ENCODE results near the gene RAB35.
"Not testable (repeated sequence)": the region's sequence is repeated elsewhere in the genome, so short reads cannot be mapped to it uniquely, and the experiment has no call there.

The RAB35 gene

DNA sequence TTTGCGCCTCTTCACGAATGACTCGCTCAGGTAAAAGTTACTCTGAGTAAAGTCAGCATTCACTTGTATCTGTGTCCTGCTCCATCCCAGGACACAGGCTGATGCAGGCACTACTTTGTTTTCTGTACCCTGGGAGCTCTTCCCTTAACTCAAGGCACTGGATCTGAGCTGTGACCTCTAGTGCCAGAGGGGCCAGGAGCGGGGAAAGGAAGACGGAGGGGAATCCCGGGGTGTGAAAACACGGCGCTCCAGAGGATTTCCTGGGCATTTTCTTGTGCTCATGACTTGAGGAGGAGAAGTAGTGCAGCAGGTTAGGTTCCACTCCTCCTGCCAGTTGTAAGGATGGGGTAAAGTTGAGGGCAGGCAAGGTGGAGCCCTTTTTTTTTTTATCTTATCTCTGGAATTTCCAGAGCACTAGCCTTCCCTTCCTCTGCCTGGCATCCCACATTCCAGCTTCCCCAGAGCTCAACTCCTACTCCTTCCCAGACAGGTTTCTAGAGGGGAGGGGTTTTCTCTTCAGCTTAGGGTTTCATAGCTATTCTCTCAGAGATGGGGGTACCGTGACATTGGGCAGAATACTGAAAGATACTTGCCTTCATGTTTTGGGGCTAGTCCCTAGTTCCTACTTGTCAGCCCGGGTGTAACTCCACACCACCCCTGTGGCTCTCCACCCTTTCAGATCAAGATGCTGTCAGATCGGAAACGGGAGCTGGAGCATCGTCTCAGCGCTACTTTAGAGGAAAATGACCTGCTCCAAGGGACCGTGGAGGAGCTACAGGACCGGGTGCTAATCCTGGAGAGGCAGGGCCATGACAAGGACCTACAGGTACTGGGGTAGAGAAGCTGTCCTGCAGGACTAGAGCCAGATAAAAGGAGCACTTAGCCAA is 52.3 kb downstream of the RAB35 start:
- in situ Hi-C loops (cut with MboI; ENCODE audit: low sequenced_read_pairs): no loop called here

DNA sequence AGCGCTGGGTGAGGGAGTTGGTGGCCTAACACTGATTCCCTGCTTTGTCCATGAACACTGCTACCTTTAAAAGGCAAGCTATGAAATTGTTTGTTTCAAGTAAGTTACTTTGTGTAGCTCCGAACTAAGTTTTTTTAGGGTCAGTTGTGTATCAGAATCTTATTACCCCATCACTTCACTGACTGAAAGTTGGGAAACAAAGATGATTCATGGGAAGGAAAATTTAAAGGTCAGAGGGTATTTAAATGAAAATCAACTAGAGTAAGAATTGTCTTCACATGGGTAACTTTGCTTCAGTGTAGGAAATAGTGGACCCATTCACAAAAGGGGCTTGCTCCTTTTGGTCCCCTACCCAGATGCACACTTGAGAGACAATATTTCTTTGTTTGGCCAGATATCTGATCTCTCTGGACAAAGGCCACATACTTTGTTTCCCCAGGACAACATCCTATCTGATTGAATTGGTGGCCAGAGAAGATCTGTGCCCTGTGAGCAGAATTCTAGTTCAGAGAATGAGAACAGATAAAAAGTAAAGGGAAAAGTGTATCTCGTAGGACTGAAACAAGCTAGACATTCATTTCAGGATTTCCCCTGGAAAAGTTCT is 53.5 kb downstream of the RAB35 start:
- in situ Hi-C loops (cut with MboI; ENCODE audit: low sequenced_read_pairs): no loop called here

DNA sequence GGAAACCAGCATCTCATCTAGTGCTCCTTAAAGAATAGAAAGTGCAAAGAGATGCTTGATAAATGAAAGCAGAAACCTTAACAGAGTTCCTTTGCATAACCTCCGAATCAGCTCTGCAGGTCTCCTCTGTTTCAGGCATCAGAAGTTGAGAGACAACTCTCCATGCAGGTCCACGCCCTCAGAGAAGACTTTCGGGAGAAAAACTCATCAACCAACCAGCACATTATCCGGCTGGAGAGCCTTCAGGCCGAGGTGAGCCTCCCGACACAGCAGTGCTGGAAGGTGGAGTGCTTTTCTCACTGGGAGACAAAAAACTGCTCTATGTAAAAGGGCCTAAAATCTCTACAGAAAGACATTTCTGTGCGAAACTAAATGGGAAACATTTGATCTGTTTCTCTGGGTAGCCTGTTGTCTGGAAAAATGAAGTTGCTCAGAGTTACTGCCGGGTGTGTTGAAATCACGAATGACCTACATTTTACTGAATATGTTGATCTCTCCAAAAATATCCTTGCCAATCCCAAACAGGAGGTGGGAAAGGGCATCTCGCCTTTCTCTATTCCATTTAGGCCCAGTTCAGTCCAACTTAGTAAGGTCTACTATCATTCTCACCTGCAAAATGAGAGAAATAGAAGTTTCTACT is 54.9 kb downstream of the RAB35 start:
- in situ Hi-C loops (cut with MboI; ENCODE audit: low sequenced_read_pairs): no loop called here

DNA sequence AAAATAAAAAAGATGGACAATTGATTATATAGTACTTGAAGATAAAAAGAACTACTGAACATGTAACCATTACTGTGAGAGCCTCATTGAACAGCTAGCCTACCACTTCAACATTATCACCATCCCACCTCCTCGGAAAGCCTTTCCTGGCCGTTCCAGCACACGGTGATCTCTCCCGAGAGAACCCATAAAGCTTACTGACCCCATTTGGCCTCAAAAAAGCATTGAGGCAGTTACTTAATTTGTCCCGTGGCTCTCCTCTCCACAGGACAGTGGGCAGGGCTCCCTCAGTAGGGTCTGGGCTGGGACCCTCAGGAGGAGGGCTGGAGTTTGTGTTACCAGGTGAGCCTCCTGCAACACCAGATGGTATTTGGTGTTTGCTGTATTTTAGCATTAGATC is 55.8 kb downstream of the RAB35 start:
- in situ Hi-C loops (cut with MboI; ENCODE audit: low sequenced_read_pairs): no loop called here

DNA sequence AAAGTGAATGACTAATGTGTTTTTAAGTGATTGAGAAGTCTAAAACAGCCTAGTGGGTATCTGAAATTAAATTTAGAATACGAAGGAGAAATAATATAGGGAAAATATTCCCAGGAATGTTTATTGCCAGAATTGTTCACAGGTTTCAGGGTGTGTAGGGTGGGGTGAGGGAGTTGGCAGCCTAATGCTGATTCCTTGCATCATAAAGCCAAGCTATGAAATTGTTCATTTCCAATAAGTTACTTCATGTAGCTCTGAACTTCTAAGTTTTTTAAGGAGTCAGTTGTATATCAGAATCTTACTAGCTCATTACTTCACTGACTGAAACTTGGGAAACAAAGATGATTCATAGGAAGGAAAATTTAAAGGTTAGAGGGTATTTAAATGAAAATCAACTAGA is 56.4 kb downstream of the RAB35 start:
- in situ Hi-C loops (cut with MboI; ENCODE audit: low sequenced_read_pairs): no loop called here

DNA sequence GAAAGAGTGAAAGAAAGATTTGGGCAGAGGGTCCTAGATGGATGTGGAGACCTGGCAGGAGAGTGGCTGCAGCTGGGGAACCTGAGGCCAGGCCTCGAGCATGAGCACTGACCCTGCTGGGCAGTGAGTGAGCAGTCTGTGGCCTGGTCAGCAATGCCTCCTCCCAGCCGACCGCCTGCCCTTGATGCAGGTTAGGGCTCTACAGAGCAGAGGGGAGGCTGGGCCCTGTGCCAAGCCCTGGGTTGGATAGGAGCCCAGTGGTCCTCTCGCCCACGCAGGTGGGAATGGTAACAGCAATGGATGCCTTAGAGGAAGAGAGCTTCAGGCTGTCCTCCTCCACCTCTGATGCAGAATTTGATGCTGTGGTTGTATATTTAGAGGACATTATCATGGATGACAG is 59.8 kb downstream of the RAB35 start:
- in situ Hi-C loops (cut with MboI; ENCODE audit: low sequenced_read_pairs): no loop called here

DNA sequence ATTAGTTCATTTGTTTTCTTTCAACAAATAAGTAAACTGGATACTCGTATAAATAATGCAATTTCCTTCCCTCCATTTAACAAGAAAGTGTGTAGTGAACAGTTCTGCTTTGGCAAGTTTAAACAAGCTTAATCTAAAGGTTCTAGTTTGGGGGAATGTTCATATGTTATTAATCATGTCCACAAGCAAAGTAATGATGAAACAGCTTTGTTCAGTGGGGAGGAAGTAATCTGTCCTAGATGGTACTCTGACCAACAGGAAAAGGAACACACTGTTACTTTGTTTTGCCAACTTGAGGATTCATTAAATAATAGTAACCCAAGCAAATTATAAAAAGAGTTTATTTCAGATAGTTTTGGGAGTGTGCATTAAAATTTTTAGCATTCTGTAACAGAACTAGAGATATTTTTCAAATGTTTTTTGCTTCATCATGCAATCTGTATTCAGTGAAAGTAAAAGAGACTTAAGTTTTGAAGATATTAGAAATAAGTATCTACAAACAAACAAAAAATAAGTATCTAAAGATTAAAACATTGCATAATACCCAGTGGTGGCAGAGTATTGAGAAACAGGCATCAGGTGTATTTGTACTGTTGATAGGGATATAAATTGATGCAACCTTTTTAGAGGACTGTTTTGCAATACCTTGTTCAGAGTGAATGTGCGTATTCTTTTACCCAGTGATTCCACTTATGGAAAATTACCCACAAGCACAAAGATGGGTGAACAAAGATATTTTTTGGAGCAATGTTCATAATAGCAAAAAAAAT is 61.1 kb downstream of the RAB35 start:
- in situ Hi-C loops (cut with MboI; ENCODE audit: low sequenced_read_pairs): no loop called here

DNA sequence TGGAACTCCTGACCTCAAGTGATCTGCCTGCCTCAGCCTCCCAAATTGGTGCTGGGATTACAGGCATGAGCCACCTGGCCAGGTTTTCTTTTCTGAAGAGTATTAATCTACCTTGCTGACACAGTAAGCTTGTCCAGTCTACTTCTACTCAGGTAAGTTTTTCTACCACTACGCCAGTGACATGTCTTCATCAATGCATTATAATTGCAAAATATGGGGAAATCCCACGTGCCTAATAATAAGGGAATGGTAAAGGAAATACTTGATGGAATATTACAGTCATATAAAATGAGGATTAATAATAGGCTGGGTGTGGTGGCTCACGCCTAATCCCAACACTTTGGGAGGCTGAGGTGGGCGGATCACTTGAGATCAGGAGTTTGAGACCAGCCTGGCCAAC is 62.3 kb downstream of the RAB35 start:
- in situ Hi-C loops (cut with MboI; ENCODE audit: low sequenced_read_pairs): no loop called here

DNA sequence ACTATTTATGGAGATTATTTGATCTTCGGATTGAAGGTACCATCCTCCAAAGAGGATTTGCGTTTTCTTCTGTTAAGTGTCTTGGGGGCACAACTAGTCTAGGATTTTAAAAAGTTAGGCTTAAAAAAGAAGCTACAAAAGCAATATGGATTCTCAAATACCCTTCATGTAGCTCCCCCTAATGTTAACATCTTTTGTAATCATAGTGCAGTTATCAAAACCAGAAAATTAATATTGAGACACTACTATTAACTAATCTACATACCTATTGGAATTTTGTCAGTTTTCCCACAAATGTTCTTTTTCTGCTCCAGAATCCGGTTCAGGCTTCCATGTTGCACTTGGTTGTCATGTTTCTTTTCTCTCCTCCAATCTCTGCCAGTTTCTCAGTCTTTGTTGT is 65.0 kb downstream of the RAB35 start:
- in situ Hi-C loops (cut with MboI; ENCODE audit: low sequenced_read_pairs): no loop called here

DNA sequence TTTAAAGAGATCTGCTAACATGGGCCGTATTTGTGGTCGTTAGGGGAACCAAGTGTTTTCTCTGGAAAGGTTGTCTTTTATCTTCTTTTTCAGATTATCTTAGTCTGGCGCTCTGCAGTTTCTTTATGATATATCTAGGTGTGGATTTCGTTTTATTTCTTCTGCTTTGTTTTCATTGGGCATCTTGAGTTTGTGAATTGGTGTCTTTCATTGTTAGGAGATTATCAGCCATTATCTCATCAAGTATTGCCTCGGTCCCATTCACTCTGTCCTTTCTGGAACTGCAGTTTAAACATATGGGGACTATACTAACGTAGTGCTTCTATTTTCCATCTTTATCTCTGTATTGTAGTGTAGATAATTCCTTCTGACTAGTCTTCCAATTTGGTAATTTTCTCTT is 67.1 kb downstream of the RAB35 start:
- in situ Hi-C loops (cut with MboI; ENCODE audit: low sequenced_read_pairs): no loop called here

DNA sequence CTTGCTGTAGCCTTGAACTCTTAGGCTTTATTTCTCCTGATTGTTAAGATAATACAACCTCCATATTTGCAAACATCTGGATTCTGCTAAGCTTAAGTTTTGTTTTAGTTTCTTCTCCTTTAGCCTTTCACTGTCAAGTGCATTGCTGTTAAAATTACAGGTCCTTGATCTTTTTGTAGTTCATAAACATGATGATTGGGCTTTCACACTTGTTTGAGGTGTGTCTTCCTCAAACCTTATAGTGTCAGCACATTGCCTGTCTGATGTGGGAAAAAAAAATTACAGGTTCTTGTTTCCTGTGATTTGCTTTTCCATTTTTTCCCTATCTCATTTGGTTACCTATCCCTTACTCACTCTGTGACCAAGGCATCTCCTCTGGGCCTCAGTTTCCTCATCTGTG is 68.3 kb downstream of the RAB35 start:
- in situ Hi-C loops (cut with MboI; ENCODE audit: low sequenced_read_pairs): no loop called here

DNA sequence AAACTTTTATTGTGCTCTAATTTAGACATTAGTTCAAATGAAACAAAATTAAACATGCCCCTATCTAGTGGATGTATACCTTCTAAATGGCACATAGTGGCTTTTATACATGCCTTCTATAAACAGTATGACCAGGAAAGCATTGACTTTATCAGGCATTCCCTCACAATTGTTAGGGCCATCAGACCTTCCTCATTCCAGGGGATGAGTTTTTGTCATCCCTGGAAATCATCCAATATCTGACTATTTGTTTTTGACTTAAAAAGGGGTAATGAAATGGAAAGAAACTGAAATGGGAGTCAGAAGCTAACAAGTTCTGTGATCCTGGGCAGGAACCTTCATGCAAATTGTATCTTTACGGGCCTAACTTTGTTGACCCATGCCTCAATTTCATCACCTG is 69.5 kb downstream of the RAB35 start:
- in situ Hi-C loops (cut with MboI; ENCODE audit: low sequenced_read_pairs): no loop called here

DNA sequence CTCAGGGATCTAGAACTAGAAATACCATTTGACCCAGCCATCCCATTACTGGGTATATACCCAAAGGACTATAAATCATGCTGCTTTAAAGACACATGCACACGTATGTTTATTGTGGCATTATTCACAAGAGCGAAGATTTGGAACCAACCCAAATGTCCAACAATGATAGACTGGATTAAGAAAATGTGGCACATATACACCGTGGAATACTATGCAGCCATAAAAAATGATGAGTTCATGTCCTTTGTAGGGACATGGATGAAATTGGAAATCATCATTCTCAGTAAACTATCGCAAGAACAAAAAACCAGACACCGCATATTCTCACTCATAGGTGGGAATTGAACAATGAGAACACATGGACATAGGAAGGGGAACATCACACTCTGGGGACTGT is 71.2 kb downstream of the RAB35 start:
- in situ Hi-C loops (cut with MboI; ENCODE audit: low sequenced_read_pairs): not testable (repeated sequence)

All from HL-60/S4 treated with phorbol 12-myristate 13-acetate at 8.2 ng/mL for 4 days and 3 days (cell line).